HG03108 (cell line): ENCODE measurements around the gene PIBF1.
A peak's percentile ranks its signal among the peaks of the same experiment; 100 is the strongest.

Experiments used
- ATAC-seq: cut with Tn5 transposase; IDR thresholded peaks from one replicate; pipeline ENCODE4 v1.9.1; 2021; ENCODE audit warnings: moderate library complexity; ENCODE audit not compliant: unreplicated experiment

The PIBF1 gene

DNA sequence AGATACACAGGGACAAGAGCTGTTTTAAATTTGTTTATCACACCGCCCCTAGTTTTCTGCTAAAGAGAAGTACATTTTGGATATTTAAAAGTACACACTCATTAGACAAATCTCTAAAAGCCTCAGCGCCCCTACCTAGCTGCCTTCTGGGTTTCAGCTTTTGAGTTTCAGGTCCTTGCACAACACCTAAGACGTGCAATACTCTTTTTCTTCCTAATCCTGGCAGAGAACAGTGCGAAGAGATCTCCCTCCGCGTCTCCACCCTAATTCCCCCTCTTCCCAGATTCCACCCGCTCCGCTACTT, 276.5 kb downstream of the PIBF1 start:
- peak; percentile 12 for ATAC-seq

DNA sequence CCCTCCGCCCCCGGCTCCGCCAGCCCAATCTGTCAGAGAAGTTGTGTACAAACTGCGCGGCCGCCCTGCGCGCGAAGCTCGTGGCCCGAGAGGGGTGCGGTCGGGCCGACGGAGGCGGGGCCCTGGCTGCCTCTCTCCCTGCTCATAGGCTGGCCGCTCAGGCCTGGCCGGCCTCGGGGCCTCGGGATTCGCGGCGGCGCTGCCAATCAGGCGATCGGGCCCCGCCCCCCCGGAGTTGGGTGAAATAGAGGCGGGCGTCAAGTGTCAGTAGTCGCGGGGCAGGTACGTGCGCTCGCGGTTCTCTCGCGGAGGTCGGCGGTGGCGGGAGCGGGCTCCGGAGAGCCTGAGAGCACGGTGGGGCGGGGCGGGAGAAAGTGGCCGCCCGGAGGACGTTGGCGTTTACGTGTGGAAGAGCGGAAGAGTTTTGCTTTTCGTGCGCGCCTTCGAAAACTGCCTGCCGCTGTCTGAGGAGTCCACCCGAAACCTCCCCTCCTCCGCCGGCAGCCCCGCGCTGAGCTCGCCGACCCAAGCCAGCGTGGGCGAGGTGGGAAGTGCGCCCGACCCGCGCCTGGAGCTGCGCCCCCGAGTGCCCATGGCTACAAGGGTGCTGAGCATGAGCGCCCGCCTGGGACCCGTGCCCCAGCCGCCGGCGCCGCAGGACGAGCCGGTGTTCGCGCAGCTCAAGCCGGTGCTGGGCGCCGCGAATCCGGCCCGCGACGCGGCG, 277.0 kb downstream of the PIBF1 start, which contains the start of gene KLF5:
Gene KLF5, plus strand, starts transcription at position 270 of the 724 bp plus-strand sequence. Its CDS starts 323 bp downstream, at position 593.
- ATAC-seq: peak; percentile 99

DNA sequence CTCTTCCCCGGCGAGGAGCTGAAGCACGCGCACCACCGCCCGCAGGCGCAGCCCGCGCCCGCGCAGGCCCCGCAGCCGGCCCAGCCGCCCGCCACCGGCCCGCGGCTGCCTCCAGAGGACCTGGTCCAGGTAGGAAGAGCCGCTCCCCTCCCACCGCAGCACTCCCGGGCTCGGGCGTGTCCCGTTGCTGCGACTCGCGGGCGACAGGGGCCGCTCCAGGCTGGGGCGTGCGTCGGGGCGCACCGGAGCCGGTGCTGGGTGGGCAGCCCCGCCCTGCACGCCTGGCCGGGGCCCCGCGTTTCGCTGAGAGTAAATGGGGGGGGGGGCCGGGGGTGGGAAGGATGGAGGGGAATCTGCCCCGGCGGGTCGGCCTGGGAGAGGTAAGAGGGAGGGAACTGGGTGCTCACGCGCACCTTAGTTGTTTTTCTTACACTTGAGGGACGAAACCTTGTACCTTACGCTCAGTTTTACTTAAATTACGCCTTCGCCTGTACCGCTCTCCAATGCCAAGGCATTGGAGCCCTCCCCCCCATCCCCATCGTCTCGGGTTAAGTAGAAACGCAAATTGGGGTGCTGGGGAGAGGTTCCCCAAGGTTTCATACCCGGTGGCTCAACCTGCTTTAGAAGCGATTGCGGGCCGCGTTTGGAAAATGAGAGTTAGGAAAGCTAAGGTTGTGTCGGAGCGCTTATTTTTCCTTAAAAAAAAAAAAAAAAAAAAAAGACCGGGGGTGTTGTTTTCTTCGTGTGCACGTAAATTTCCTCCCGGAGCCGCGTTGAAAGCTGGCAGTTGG, 277.7 kb downstream of the PIBF1 start:
- peak; percentile 37 for ATAC-seq

DNA sequence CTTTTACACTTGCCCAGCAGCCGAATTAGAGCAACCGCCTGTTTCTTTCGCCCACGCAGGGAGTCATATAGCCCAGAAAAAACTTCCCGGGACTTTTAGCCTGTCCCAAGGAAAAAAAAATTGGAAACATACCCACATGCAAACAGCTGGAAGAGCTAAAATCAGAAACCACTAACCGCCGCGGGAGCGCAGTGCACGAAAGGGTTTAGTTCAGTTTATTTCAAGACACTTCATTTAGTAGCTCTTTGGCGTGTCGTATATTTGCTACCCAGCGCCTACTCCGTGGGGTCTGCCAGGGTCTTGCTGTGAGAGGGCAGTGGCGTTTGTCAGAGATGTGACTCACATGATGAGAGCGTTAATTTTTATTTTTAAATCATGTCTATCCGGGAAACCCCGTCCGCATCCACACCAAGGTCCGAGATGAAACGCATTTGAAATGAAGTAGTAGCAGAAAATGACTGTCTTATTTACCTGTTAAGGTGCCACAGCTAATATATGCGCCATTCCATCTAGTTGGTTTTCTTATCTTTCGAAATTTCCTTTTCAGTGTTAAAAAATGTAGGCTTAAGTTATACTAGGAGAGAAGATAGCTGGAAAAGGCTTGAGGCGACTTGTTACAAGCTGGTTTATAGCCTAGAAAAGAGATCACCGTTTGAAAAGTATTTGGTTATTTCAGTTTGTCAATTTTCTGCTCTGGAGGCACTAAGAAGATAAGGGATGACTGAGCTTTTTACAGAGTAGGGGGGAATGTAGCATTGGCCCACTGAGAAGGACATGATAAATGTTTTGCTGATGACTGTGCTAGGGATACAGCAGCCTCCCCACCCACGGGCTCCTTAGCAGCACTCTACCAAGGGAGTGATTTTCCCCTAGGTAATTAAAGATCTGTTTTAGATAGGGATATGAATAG, 278.6 kb downstream of the PIBF1 start:
- ATAC-seq: no peak

DNA sequence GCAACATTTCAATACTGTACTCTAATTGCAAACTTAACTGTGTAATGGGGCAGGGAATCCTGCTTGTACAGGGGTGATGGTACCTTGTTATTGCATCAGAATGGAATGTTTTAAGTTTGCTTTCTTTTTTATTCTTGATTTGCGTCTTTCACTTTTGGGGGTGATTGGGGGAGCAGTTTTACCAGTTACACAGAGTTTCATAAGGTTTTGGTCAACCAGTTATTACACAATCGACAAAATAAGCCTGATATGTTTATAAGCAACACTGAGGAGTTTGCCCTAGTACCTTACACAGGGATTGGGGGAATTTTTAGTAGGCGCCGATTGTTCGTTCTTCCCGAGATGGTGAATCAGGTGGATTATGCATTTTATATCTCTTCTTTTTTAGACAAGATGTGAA, 279.5 kb downstream of the PIBF1 start:
- ATAC-seq: no peak

DNA sequence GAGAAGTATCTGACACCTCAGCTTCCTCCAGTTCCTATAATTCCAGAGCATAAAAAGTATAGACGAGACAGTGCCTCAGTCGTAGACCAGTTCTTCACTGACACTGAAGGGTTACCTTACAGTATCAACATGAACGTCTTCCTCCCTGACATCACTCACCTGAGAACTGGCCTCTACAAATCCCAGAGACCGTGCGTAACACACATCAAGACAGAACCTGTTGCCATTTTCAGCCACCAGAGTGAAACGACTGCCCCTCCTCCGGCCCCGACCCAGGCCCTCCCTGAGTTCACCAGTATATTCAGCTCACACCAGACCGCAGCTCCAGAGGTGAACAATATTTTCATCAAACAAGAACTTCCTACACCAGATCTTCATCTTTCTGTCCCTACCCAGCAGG, 279.9 kb downstream of the PIBF1 start:
- no peak for ATAC-seq

DNA sequence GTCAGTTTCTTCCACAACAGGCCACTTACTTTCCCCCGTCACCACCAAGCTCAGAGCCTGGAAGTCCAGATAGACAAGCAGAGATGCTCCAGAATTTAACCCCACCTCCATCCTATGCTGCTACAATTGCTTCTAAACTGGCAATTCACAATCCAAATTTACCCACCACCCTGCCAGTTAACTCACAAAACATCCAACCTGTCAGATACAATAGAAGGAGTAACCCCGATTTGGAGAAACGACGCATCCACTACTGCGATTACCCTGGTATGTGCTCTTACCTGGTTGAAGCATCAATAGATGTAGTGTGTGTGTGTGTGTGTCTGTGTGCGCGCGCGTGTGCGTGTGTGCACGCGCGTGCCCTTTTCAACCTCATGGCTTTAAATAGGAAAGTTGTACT, 280.5 kb downstream of the PIBF1 start:
- ATAC-seq: no peak

DNA sequence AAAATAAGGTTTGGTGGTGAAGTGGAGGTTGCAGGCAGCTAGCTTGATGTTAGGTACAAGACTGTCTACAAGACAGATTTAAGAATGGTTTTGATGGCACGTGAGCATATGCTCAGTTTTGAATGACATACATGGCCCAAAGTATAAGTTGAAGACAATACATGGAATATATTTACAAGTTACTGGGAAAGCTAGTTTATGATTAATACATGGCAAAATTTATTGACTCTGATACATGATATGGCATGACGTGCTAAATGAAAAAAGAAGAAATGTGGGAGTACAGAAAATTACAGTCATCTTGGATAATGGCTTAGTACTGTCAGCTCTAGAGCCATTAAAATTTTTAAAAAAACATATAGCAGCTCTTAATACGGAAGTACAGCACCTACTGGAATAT, 281.2 kb downstream of the PIBF1 start:
- ATAC-seq: no peak

DNA sequence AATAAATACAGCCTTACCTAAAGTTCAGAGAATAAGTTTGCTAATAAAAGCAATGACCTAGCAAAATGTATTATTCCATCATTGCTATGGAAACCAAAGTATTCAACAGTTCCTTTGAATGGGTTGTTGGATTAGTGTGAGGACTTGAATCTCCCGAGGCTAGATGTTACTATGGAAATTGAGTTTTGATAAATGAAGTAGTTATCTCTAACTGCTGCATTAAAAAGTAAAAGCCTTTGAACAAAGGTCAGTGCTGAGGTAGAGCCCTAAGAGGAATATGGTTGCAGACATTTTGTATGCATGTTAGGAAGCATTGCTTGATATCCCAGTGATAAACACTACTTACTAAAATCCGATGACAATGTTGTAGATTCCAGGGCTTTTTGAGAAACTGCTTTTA, 283.1 kb downstream of the PIBF1 start:
- ATAC-seq: no peak

DNA sequence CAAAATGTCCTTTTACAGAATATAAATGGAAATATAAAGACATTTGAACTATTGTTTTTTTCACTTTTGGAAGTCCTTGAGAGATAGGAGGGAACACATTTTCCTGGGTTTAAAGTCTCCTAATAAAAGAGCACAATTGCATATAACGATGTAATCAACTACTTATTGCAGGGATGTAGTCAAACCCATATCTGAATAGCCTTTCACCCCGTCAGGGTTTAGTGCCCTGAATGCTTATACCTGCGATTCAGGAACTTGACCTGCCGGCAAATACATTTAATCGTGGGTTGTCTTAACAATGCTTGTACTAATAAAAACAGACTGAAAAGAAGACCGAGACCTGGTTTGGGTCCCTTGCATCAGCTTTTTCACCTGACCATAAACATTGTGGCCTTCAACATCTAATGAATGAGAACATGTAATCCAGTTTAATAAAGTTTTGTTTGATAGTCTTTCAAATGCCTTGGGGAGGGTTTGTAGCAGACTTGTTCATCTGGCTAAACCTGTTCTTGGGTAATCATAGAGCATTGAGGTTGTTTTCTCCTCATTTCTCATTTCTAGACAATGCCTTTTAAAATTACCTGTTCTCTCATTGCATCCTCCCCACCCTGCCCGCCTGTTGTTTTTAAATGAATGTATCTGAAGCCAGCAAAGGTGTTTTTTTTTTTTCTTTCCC, 283.9 kb downstream of the PIBF1 start:
- ATAC-seq: no peak
